DOHH2 (cell line): ENCODE measurements around the gene PRRC2C.

ENCODE experiments used
- H3F3A ChIP-seq: fragments of 200-600 bp; sonication (generic), shearing (Covaris generic); 2 replicates; pipeline ENCODE4 v1.6.0; 2016; ENCODE audit warnings: antibody characterized with exemption, mild to moderate bottlenecking; ENCODE audit not compliant: control insufficient read depth, insufficient read depth
- H3K27ac ChIP-seq: fragments of 200-600 bp; sonication (generic); 2 replicates; pipeline ENCODE4 v1.5.1; 2014; ENCODE audit warnings: low read depth, mild to moderate bottlenecking, low read length, moderate library complexity
- H3K27me3 ChIP-seq: fragments of 200-600 bp; sonication (generic); 2 replicates; pipeline ENCODE4 v1.6.1; 2014; ENCODE audit warnings: mild to moderate bottlenecking, low read length, mixed read lengths; ENCODE audit not compliant: control insufficient read depth
- H3K36me3 ChIP-seq: fragments of 200-600 bp; sonication (generic); 2 replicates; pipeline ENCODE4 v1.6.1; 2014; ENCODE audit warnings: mild to moderate bottlenecking, low read length, moderate library complexity, mixed read lengths; ENCODE audit not compliant: control insufficient read depth
- H3K4me1 ChIP-seq: fragments of 200-600 bp; sonication (generic); 2 replicates; pipeline ENCODE4 v1.6.1; 2014; ENCODE audit warnings: mild to moderate bottlenecking, low read length, mixed read lengths; ENCODE audit not compliant: control insufficient read depth
- H3K4me2 ChIP-seq: fragments of 200-600 bp; sonication (generic); 2 replicates; pipeline ENCODE4 v1.6.0; 2014; ENCODE audit warnings: mild to moderate bottlenecking, low read length, moderate library complexity
- H3K4me3 ChIP-seq: fragments of 200-600 bp; sonication (generic); 2 replicates; pipeline ENCODE4 v1.5.1; 2014; ENCODE audit warnings: mild to moderate bottlenecking, low read length, mixed read lengths
- H3K79me2 ChIP-seq: fragments of 200-600 bp; sonication (generic); 2 replicates; pipeline ENCODE4 v1.6.1; 2014; ENCODE audit warnings: mild to moderate bottlenecking, low read length, mixed read lengths; ENCODE audit not compliant: control insufficient read depth
- H3K9me2 ChIP-seq: fragments of 200-600 bp; sonication (generic); replicated peaks from 2 replicates; pipeline ENCODE4 v1.6.1; 2014; ENCODE audit warnings: mild to moderate bottlenecking, low read length, mixed read lengths; ENCODE audit not compliant: control insufficient read depth
- H3K9me3 ChIP-seq: fragments of 200-600 bp; sonication (generic); 2 replicates; pipeline ENCODE4 v1.6.1; 2014; ENCODE audit warnings: antibody characterized with exemption, low read length, mixed read lengths; ENCODE audit not compliant: control insufficient read depth, insufficient read depth
- H4K20me1 ChIP-seq: fragments of 200-600 bp; sonication (generic); 2 replicates; pipeline ENCODE4 v1.6.0; 2014; ENCODE audit warnings: low read depth, mild to moderate bottlenecking, antibody characterized with exemption, low read length, moderate library complexity; ENCODE audit not compliant: control insufficient read depth, insufficient read depth
- CTCF ChIP-seq: fragments of 200-600 bp; sonication (generic); IDR thresholded peaks from one replicate; pipeline ENCODE4 v1.5.1; 2014; ENCODE audit warnings: antibody characterized with exemption, mild to moderate bottlenecking, low read depth, low read length; ENCODE audit not compliant: poor library complexity, severe bottlenecking
- EZH2phosphoT487 ChIP-seq: fragments of 200-600 bp; sonication (generic); IDR thresholded peaks from 2 replicates; pipeline ENCODE4 v1.6.1; 2017; ENCODE audit warnings: borderline replicate concordance, mild to moderate bottlenecking, antibody characterized with exemption, low read length, moderate library complexity, mixed read lengths

The PRRC2C gene

GRCh38 chr1:171563675-171564074 is 78.3 kb downstream of the PRRC2C start:
- no peak for TF ChIP-seq CTCF
- TF ChIP-seq EZH2phosphoT487: no peak
- no peaks in the 10 kb centered on the region for H3K9me3 ChIP-seq
- H3F3A ChIP-seq: peaks cover 3% of the 10 kb centered on the region; the same call in 1 of the 2 replicates
- H3K36me3 ChIP-seq: peaks cover 99% of the 10 kb centered on the region
- H3K27me3 ChIP-seq: no peaks in the 10 kb centered on the region
- no peak overlapping the region for H3K4me2 ChIP-seq
- H3K4me1 ChIP-seq: no peaks in the 10 kb centered on the region
- no peaks in the 10 kb centered on the region for H3K9me2 ChIP-seq
- H3K27ac ChIP-seq: no peak overlapping the region
- H4K20me1 ChIP-seq: no peaks in the 10 kb centered on the region
- H3K79me2 ChIP-seq: no peaks in the 10 kb centered on the region
- H3K4me3 ChIP-seq: no peak overlapping the region

GRCh38 chr1:171566467-171566866 is 81.1 kb downstream of the PRRC2C start:
- H3K4me2 ChIP-seq: no peak overlapping the region
- H3K4me1 ChIP-seq: no peaks in the 10 kb centered on the region
- no peaks in the 10 kb centered on the region for H4K20me1 ChIP-seq
- no peak overlapping the region for H3K27ac ChIP-seq
- no peak for TF ChIP-seq CTCF
- TF ChIP-seq EZH2phosphoT487: no peak
- no peaks in the 10 kb centered on the region for H3K27me3 ChIP-seq
- H3F3A ChIP-seq: peaks cover 3% of the 10 kb centered on the region; the same call in 1 of the 2 replicates
- no peaks in the 10 kb centered on the region for H3K79me2 ChIP-seq
- peaks cover 96% of the 10 kb centered on the region for H3K36me3 ChIP-seq
- H3K9me2 ChIP-seq: no peaks in the 10 kb centered on the region
- no peaks in the 10 kb centered on the region for H3K9me3 ChIP-seq
- H3K4me3 ChIP-seq: no peak overlapping the region

- Histone ChIP-seq H4K20me1 (no peaks in the 10 kb centered on the region), H3K4me3 (no peak overlapping the region), H3K4me2 (no peak overlapping the region), H3K9me2 (no peaks in the 10 kb centered on the region), H3K36me3 (peaks cover 85% of the 10 kb centered on the region), H3K79me2 (no peaks in the 10 kb centered on the region), H3K27me3 (no peaks in the 10 kb centered on the region), H3K4me1 (no peaks in the 10 kb centered on the region), H3F3A (no peaks in the 10 kb centered on the region), H3K27ac (no peak overlapping the region), H3K9me3 (no peaks in the 10 kb centered on the region)
- no peak for TF ChIP-seq CTCF
- no peak for TF ChIP-seq EZH2phosphoT487
Observed at GRCh38 chr1:171570295-171570694, 85.0 kb downstream of the PRRC2C start.

GRCh38 chr1:171576144-171576543 is 90.8 kb downstream of the PRRC2C start:
- H3F3A ChIP-seq: no peaks in the 10 kb centered on the region
- H3K9me3 ChIP-seq: no peaks in the 10 kb centered on the region
- no peaks in the 10 kb centered on the region for H3K79me2 ChIP-seq
- peaks cover 4% of the 10 kb centered on the region; the same call in 1 of the 2 replicates for H4K20me1 ChIP-seq
- no peaks in the 10 kb centered on the region for H3K9me2 ChIP-seq
- no peak overlapping the region for H3K4me3 ChIP-seq
- TF ChIP-seq CTCF (no peak), EZH2phosphoT487 (no peak)
- no peaks in the 10 kb centered on the region for H3K4me1 ChIP-seq
- H3K4me2 ChIP-seq: no peak overlapping the region
- H3K27me3 ChIP-seq: no peaks in the 10 kb centered on the region
- no peak overlapping the region for H3K27ac ChIP-seq
- peaks cover 88% of the 10 kb centered on the region for H3K36me3 ChIP-seq
